GM18526 (cell line): ENCODE data around the gene NDUFB2.

Experiments
- POLR2A ChIP-seq: IDR thresholded peaks from 3 replicates; pipeline ENCODE4 v1.6.1; 2011; ENCODE audit not compliant: insufficient read length; ENCODE audit errors: extremely low read depth

Gene NDUFB2

GRCh38 chr7:140696680-140697446, at the start of gene NDUFB2:
NDUFB2 (plus strand) TSS chr7:140696708; CDS start chr7:140696745, 37 bp downstream.
- TF ChIP-seq POLR2A, result peak; percentile 83

- no peak for TF ChIP-seq POLR2A
Observed at GRCh38 chr7:140646931-140647647, 49.4 kb upstream of the NDUFB2 start.

- TF ChIP-seq POLR2A, result no peak
Observed at GRCh38 chr7:140649556-140650205, 46.8 kb upstream of the NDUFB2 start.

GRCh38 chr7:140650367-140650766, 46.1 kb upstream of the NDUFB2 start:
- no peak for TF ChIP-seq POLR2A

GRCh38 chr7:140653319-140654108, 43.0 kb upstream of the NDUFB2 start:
- no peak for TF ChIP-seq POLR2A

- TF ChIP-seq POLR2A, result no peak
Observed at GRCh38 chr7:140654109-140654387, 42.5 kb upstream of the NDUFB2 start.

GRCh38 chr7:140654661-140655060, 41.8 kb upstream of the NDUFB2 start:
- TF ChIP-seq POLR2A, result no peak

- TF ChIP-seq POLR2A, result no peak
Observed at GRCh38 chr7:140655511-140656408, 40.7 kb upstream of the NDUFB2 start.

GRCh38 chr7:140656548-140657515, 39.7 kb upstream of the NDUFB2 start:
- no peak for TF ChIP-seq POLR2A

- TF ChIP-seq POLR2A, result no peak
Observed at GRCh38 chr7:140657891-140658290, 38.6 kb upstream of the NDUFB2 start.

GRCh38 chr7:140659856-140660255, 36.7 kb upstream of the NDUFB2 start:
- TF ChIP-seq POLR2A, result no peak

- no peak for TF ChIP-seq POLR2A
Observed at GRCh38 chr7:140661124-140661523, 35.4 kb upstream of the NDUFB2 start.

- no peak for TF ChIP-seq POLR2A
Observed at GRCh38 chr7:140667476-140667875, 29.0 kb upstream of the NDUFB2 start.
